GM12878 (cell line): ENCODE data around the gene SKOR2. TPM values are rescaled to one million over a fixed set of nuclear protein-coding genes. Genes with fewer than 3 reads are reported as not detected.

ENCODE experiments used
- ATAC-seq: fragments of 200-7000 bp; cut with Tn5 transposase; 3 replicates; pipeline ENCODE4 v1.9.1; 2020; ENCODE audit warnings: mild to moderate bottlenecking, moderate library complexity
- Bru-seq: library from RNA; stranded (reverse); fragments of 400-500 nt; gene quantifications from one replicate; lab custom pipeline; 2021; lab: Mats Ljungman, UMichigan
- BruChase-seq, 2 experiments: library from RNA; stranded (reverse); fragments of 400-500 nt; gene quantifications; one replicate each; lab custom pipeline; 2021; lab: Mats Ljungman, UMichigan
- BruUV-seq: library from RNA; stranded (reverse); fragments of 400-500 nt; replicated peaks from 2 replicates; lab custom pipeline; 2021; lab: Mats Ljungman, UMichigan
- CTCF ChIA-PET: fragments of 300-600 bp; sonication (Branson Sonifier 250); formaldehyde crosslinking; extraction: SDS; loops from one replicate; lab custom pipeline; 2021; ENCODE audit warnings: inconsistent platforms; lab: Yijun Ruan, JAX
- POLR2A ChIA-PET: fragments of 350-600 bp; formaldehyde crosslinking; extraction: SDS; loops from one replicate; lab custom pipeline; 2021; ENCODE audit warnings: inconsistent platforms; lab: Charles Lee
- RAD21 ChIA-PET: fragments of 300-600 bp; sonication (Branson Sonifier 250); formaldehyde crosslinking; loops from one replicate; lab custom pipeline; 2023; ENCODE audit warnings: antibody characterized with exemption; ENCODE audit not compliant: unreplicated experiment; lab: Charles Lee
- SMC1A ChIA-PET: fragments of 300-600 bp; sonication (Branson Sonifier 250); formaldehyde crosslinking; loops from one replicate; lab custom pipeline; 2023; ENCODE audit not compliant: unreplicated experiment, uncharacterized antibody; lab: Charles Lee
- DNase-seq: peaks from one replicate; pipeline ENCODE4 v3.0.0-alpha.2; 2011; ENCODE audit warnings: low read depth, low spot score
- FAIRE-seq: peaks from 3 replicates; lab custom pipeline; 2011; peaks lifted over from hg19 to GRCh38; lab: Jason Lieb, UNC
- H2AFZ ChIP-seq: 2 replicates; pipeline ENCODE4 v1.6.0; 2011; ENCODE audit warnings: low read depth, low read length, control low read depth; ENCODE audit not compliant: control insufficient read depth
- H3K27ac ChIP-seq: 2 replicates; pipeline ENCODE4 v1.5.1; 2011; ENCODE audit warnings: control low read depth; ENCODE audit not compliant: control insufficient read depth, insufficient read depth
- H3K27me3 ChIP-seq, 2 experiments: replicated peaks in 1 of 2; 2 replicates each; pipeline versions ENCODE4 v1.6.0 to v1.6.1; 2011; ENCODE audit warnings: low read length in 1 of 2; ENCODE audit not compliant: control insufficient read depth in 2 of 2, insufficient read depth in 2 of 2
- H3K36me3 ChIP-seq, 2 experiments: 2 replicates each; pipeline ENCODE4 v1.5.1; 2011; ENCODE audit warnings: low read length in 1 of 2; ENCODE audit not compliant: control insufficient read depth in 2 of 2, insufficient read depth in 2 of 2
- H3K4me1 ChIP-seq: 2 replicates; pipeline ENCODE4 v1.6.1; 2011; ENCODE audit warnings: mild to moderate bottlenecking, low read length, moderate library complexity, mixed read lengths; ENCODE audit not compliant: control insufficient read depth, insufficient read depth
- H3K4me2 ChIP-seq: 2 replicates; pipeline ENCODE4 v1.6.0; 2011; ENCODE audit warnings: control low read depth; ENCODE audit not compliant: control insufficient read depth, insufficient read depth
- H3K4me3 ChIP-seq: fragments of 200-600 bp; sonication (generic); 2 replicates; pipeline ENCODE4 v1.5.1; 2016
- H3K79me2 ChIP-seq: 2 replicates; pipeline ENCODE4 v1.6.0; 2011; ENCODE audit warnings: low read length; ENCODE audit not compliant: control insufficient read depth, insufficient read depth
- H3K9ac ChIP-seq: 2 replicates; pipeline ENCODE4 v1.8.0; 2011; ENCODE audit warnings: low read length, control low read depth, mixed read lengths; ENCODE audit not compliant: control insufficient read depth, insufficient read depth
- H3K9me3 ChIP-seq: replicated peaks from 3 replicates; pipeline ENCODE4 v1.5.1; 2011; ENCODE audit warnings: mild to moderate bottlenecking, low read length; ENCODE audit not compliant: control insufficient read depth, insufficient read depth
- H4K20me1 ChIP-seq: 2 replicates; pipeline ENCODE4 v1.6.0; 2011; ENCODE audit not compliant: control insufficient read depth, insufficient read depth
- KDM1A ChIP-seq: fragments of 200-600 bp; sonication (generic); IDR thresholded peaks from 2 replicates; pipeline ENCODE4 v1.6.1; 2016; ENCODE audit warnings: borderline replicate concordance
- NFXL1 ChIP-seq: fragments of 450-650 bp; IDR thresholded peaks from 2 replicates; pipeline ENCODE4 v1.6.1; 2017; ENCODE audit warnings: antibody characterized with exemption, mild to moderate bottlenecking, borderline replicate concordance
- ZNF217 ChIP-seq: fragments of 450-650 bp; IDR thresholded peaks from 2 replicates; pipeline ENCODE4 v1.6.1; 2017; ENCODE audit warnings: antibody characterized with exemption, mild to moderate bottlenecking
- WGBS: methylation state at CpG from one replicate; pipeline ENCODE4 v1.1.6; 2016; ENCODE audit warnings: low lambda C conversion rate; ENCODE audit not compliant: insufficient replicate concordance, insufficient coverage; ENCODE audit errors: missing lambda C conversion rate; 5-methylcytosine and 5-hydroxymethylcytosine counted together
- in situ Hi-C: fragments of 300-500 bp; cut with MboI; formaldehyde crosslinking; loops from 9 replicates; pipeline ENCODE4 v1.14.3; 2018; ENCODE audit warnings: mixed read lengths
- intact Hi-C: fragments of 100-400 bp; cut with micrococcal nuclease; formaldehyde crosslinking; loops from one replicate; pipeline ENCODE4 v1.14.2; 2022; ENCODE audit not compliant: unreplicated experiment
- long read RNA-seq, 2 experiments: library from polyadenylated mRNA; unstranded; transcript quantifications; one replicate each; pipeline ENCODE4 v2.0.0, GENCODE V29; 2019 to 2020
- polyA minus RNA-seq, 3 experiments: library from RNA; depleted of rRNA, polyadenylated mRNA; stranded (reverse); fragments of >200 nt; gene quantifications; 2 replicates each; pipeline ENCODE4 v1.2.3, GENCODE V29; 2011
- polyA plus RNA-seq, 11 experiments: library from polyadenylated mRNA; depleted of rRNA in 4 of 11; unstranded in 6 of 11; stranded (reverse) in 5 of 11; fragments of >200 nt; fragmentation: Nextera tagmentation in 4 of 11; fragmentation: Illumina TruSeq in 1 of 11; extraction: Ambion mirVana in 4 of 11; extraction: Trizol in 1 of 11; gene quantifications; 1 replicate in 1 of 11; 2 replicates in 10 of 11; pipeline versions ENCODE4 v1.2.1 to v1.2.3, GENCODE V29; 2011 to 2016; ENCODE audit warnings: inconsistent platforms in 2 of 11, missing spikeins in 2 of 11, low read depth in 1 of 11
- total RNA-seq, 4 experiments: library from RNA; depleted of rRNA in 3 of 4; stranded (reverse); fragments of >200 nt in 3 of 4; fragmentation: Illumina TruSeq in 1 of 4; extraction: Trizol in 1 of 4; gene quantifications; 2 replicates each; pipeline versions ENCODE4 v1.2.1 to v1.2.3, GENCODE V29; 2013 to 2021
- TF ChIP-seq, protein P1 (sequence below): fragments of 450-650 bp; IDR thresholded peaks from 2 replicates; pipeline ENCODE4 v1.6.1; 2018; ENCODE audit warnings: mild to moderate bottlenecking, low read depth, moderate library complexity; ENCODE audit not compliant: partially characterized antibody
- TF ChIP-seq, protein P2 (sequence below): IDR thresholded peaks from 2 replicates; pipeline ENCODE4 v1.6.1; 2012; ENCODE audit warnings: low read length, inconsistent platforms
- TF ChIP-seq, protein P3 (sequence below): IDR thresholded peaks from 2 replicates; pipeline ENCODE4 v1.6.1; 2012; ENCODE audit warnings: low read depth, low read length, improper control_type of control experiment

SKOR2 gene, protein sequence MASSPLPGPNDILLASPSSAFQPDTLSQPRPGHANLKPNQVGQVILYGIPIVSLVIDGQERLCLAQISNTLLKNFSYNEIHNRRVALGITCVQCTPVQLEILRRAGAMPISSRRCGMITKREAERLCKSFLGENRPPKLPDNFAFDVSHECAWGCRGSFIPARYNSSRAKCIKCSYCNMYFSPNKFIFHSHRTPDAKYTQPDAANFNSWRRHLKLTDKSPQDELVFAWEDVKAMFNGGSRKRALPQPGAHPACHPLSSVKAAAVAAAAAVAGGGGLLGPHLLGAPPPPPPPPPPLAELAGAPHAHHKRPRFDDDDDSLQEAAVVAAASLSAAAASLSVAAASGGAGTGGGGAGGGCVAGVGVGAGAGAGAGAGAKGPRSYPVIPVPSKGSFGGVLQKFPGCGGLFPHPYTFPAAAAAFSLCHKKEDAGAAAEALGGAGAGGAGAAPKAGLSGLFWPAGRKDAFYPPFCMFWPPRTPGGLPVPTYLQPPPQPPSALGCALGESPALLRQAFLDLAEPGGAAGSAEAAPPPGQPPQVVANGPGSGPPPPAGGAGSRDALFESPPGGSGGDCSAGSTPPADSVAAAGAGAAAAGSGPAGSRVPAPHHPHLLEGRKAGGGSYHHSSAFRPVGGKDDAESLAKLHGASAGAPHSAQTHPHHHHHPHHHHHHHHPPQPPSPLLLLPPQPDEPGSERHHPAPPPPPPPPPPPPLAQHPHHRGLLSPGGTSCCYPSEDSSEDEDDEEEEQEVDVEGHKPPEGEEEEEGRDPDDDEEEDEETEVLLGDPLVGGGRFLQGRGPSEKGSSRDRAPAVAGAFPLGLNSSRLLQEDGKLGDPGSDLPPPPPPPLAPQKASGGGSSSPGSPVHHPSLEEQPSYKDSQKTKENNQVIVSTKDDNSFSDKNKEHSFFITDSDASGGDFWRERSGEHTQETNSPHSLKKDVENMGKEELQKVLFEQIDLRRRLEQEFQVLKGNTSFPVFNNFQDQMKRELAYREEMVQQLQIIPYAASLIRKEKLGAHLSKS
- not detected in 2 replicates for total RNA-seq (2013; cell fraction: nucleolus; rRNA removed)
- total RNA-seq (2014; rRNA removed) (not detected in 2 replicates), total RNA-seq (2014; rRNA removed; fragmentation: Illumina TruSeq; extraction: Trizol) (not detected in 2 replicates), total RNA-seq (2021) (not detected in 2 replicates), polyA plus RNA-seq (2011; rRNA removed) (not detected in 2 replicates), polyA plus RNA-seq (2014; fragmentation: Illumina TruSeq; extraction: Trizol) (not detected in 2 replicates), polyA plus RNA-seq (2014; fragmentation: Nextera tagmentation; extraction: Ambion mirVana) (not detected), polyA plus RNA-seq (2014; rRNA removed) (not detected in 2 replicates), polyA plus RNA-seq (2016; fragmentation: Nextera tagmentation; extraction: Ambion mirVana) (not detected), polyA minus RNA-seq (2011; rRNA and poly(A)+ RNA removed) (not detected in 2 replicates), Bru-seq, nascent RNA (not detected), BruChase-seq, experiment 1, labeled RNA remaining after a 6-hour chase (not detected), BruChase-seq, experiment 2, labeled RNA remaining after a 2-hour chase (not detected)
- polyA plus RNA-seq (2011; ENCODE audit: low read depth), result not detected
- polyA plus RNA-seq (2011; cell fraction: cytosol; rRNA removed), result not detected in 2 replicates
- polyA plus RNA-seq (2011; cell fraction: nucleus; rRNA removed), result not detected in 2 replicates
- not detected in 2 replicates for polyA plus RNA-seq (2012)
- not detected in 2 replicates for polyA minus RNA-seq (2011; cell fraction: cytosol; rRNA and poly(A)+ RNA removed)
- not detected in 2 replicates for polyA minus RNA-seq (2011; cell fraction: nucleus; rRNA and poly(A)+ RNA removed)
- long read RNA-seq, experiment 1, result 0 reads
- long read RNA-seq, experiment 2, result 0 reads

DNA sequence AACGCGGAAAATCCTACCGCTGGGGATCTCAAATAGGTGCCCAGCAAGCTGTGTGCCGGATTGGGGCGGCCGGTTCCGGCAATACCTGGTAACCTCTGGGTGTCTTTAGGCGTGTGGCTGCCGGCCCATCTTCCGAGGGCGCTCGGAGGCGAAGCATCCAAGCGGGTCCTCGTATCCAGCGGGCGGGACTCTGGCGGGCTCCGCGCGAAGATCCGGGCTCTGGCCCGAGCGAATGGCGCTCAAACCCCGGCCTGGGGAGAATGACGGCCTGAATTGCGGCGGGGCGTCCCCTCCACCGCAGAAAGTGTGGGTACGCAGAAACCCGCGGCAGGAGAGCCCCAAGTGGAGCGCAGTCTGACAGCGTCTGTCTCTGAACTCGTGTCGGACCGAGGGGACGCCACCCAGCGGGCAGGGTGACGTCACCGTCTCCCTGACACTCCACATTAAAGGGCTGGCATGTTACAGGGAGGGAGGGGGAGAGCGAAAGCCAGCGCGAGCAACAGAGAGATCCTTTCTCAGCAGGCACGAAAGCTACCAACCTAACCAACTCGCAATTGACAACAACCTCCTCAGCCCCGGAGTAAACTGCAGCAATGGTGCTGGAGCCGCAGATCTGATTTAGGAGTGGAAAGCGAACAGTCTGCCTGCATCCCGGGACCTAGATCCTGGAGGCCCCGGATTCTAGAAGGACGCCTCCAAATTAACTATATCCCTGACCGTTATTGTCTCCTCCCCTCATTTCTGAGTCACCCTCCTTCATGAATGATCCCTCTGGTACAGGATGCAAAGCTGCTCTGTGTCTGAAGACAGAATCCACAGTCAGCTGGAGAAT lies at the start of gene SKOR2:
SKOR2 (minus strand) TSS at position 372 of the 832 bp plus-strand sequence. CDS start 2,477 bp downstream, outside the sequence.
- Histone ChIP-seq H3K36me3 (no peaks in the 10 kb centered on the region), H3K4me1 (no peaks in the 10 kb centered on the region), H2AFZ (no peak within 1 kb of the TSS), H3K4me2 (no peak within 1 kb of the TSS), H3K27ac (no peak within 1 kb of the TSS), H3K27me3 (peaks cover 0 to 37% of the 10 kb centered on the region in 2 experiments; a peak in 3 of 4 replicates), H3K9me3 (peaks cover 6% of the 10 kb centered on the region; the same call in 1 of the 3 replicates), H3K4me3 (no peak within 1 kb of the TSS), H4K20me1 (no peaks in the 10 kb centered on the region), H3K79me2 (no peaks in the 10 kb centered on the region), H3K9ac (no peak within 1 kb of the TSS)
- SMC1A ChIA-PET, result no interaction called here
- POLR2A ChIA-PET, result no interaction called here
- BruUV-seq, result no TSS peak
- DNase-seq (no peak), FAIRE-seq (no peak), ATAC-seq (no peak)
- in situ Hi-C loops, result no loop called here
- intact Hi-C loops, result no loop called here
- RAD21 ChIA-PET, result no interaction called here
- CTCF ChIA-PET, result no interaction called here
- WGBS, result 38% methylated on average over 51 of the region's 55 CpGs
- TF ChIP-seq, protein P1, sequence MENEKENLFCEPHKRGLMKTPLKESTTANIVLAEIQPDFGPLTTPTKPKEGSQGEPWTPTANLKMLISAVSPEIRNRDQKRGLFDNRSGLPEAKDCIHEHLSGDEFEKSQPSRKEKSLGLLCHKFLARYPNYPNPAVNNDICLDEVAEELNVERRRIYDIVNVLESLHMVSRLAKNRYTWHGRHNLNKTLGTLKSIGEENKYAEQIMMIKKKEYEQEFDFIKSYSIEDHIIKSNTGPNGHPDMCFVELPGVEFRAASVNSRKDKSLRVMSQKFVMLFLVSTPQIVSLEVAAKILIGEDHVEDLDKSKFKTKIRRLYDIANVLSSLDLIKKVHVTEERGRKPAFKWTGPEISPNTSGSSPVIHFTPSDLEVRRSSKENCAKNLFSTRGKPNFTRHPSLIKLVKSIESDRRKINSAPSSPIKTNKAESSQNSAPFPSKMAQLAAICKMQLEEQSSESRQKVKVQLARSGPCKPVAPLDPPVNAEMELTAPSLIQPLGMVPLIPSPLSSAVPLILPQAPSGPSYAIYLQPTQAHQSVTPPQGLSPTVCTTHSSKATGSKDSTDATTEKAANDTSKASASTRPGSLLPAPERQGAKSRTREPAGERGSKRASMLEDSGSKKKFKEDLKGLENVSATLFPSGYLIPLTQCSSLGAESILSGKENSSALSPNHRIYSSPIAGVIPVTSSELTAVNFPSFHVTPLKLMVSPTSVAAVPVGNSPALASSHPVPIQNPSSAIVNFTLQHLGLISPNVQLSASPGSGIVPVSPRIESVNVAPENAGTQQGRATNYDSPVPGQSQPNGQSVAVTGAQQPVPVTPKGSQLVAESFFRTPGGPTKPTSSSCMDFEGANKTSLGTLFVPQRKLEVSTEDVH, result no peak
- TF ChIP-seq KDM1A (no peak), NFXL1 (no peak), ZNF217 (no peak)
- TF ChIP-seq, protein P2, sequence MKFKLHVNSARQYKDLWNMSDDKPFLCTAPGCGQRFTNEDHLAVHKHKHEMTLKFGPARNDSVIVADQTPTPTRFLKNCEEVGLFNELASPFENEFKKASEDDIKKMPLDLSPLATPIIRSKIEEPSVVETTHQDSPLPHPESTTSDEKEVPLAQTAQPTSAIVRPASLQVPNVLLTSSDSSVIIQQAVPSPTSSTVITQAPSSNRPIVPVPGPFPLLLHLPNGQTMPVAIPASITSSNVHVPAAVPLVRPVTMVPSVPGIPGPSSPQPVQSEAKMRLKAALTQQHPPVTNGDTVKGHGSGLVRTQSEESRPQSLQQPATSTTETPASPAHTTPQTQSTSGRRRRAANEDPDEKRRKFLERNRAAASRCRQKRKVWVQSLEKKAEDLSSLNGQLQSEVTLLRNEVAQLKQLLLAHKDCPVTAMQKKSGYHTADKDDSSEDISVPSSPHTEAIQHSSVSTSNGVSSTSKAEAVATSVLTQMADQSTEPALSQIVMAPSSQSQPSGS, result no peak
- TF ChIP-seq, protein P3, sequence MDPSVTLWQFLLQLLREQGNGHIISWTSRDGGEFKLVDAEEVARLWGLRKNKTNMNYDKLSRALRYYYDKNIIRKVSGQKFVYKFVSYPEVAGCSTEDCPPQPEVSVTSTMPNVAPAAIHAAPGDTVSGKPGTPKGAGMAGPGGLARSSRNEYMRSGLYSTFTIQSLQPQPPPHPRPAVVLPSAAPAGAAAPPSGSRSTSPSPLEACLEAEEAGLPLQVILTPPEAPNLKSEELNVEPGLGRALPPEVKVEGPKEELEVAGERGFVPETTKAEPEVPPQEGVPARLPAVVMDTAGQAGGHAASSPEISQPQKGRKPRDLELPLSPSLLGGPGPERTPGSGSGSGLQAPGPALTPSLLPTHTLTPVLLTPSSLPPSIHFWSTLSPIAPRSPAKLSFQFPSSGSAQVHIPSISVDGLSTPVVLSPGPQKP, result no peak
